Neural progenitor cell (in vitro differentiated cells): ENCODE measurements around the gene ZDHHC13.

Experiments
- EZH2 ChIP-seq: fragments of 200-600 bp; sonication (generic); IDR thresholded peaks from 2 replicates; pipeline ENCODE4 v1.6.1; 2017; ENCODE audit warnings: antibody characterized with exemption, mild to moderate bottlenecking, moderate library complexity
- EZH2phosphoT487 ChIP-seq: fragments of 200-600 bp; sonication (generic); IDR thresholded peaks from 2 replicates; pipeline ENCODE4 v1.6.1; 2017; ENCODE audit warnings: antibody characterized with exemption
- TF ChIP-seq, protein P1 (sequence below): fragments of 200-600 bp; sonication (generic); IDR thresholded peaks from 2 replicates; pipeline ENCODE4 v1.5.1; 2017; ENCODE audit warnings: antibody characterized with exemption, mild to moderate bottlenecking

- TF ChIP-seq, protein P1, sequence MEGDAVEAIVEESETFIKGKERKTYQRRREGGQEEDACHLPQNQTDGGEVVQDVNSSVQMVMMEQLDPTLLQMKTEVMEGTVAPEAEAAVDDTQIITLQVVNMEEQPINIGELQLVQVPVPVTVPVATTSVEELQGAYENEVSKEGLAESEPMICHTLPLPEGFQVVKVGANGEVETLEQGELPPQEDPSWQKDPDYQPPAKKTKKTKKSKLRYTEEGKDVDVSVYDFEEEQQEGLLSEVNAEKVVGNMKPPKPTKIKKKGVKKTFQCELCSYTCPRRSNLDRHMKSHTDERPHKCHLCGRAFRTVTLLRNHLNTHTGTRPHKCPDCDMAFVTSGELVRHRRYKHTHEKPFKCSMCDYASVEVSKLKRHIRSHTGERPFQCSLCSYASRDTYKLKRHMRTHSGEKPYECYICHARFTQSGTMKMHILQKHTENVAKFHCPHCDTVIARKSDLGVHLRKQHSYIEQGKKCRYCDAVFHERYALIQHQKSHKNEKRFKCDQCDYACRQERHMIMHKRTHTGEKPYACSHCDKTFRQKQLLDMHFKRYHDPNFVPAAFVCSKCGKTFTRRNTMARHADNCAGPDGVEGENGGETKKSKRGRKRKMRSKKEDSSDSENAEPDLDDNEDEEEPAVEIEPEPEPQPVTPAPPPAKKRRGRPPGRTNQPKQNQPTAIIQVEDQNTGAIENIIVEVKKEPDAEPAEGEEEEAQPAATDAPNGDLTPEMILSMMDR, result no peak
- no peak for TF ChIP-seq EZH2
- TF ChIP-seq EZH2phosphoT487, result no peak
These were observed 46.6 kb downstream of the ZDHHC13 start for GRCh38 chr11:19163617-19164016.
